Cardiac muscle cell (in vitro differentiated cells and primary cell): ENCODE measurements around the gene CLBA1. TPM values are rescaled to one million over a fixed set of nuclear protein-coding genes. Genes with fewer than 3 reads are reported as not detected.

ENCODE experiments used
- DNase-seq, 2 donors: peaks; one replicate each; pipeline versions ENCODE4 v3.0.0 to v3.0.0-alpha.2; 2010 to 2017; ENCODE audit warnings: low read depth in 1 of 2, low spot score in 1 of 2
- H3K27ac ChIP-seq: fragments of 200-600 bp; sonication (generic); 2 replicates; pipeline ENCODE4 v1.5.1; 2016
- H3K27me3 ChIP-seq: fragments of 200-600 bp; sonication (generic); 2 replicates; pipeline ENCODE4 v1.6.0; 2016; ENCODE audit warnings: control low read depth
- H3K36me3 ChIP-seq: fragments of 200-600 bp; sonication (generic); 2 replicates; pipeline ENCODE4 v1.5.1; 2016; ENCODE audit warnings: control low read depth
- H3K4me1 ChIP-seq: fragments of 200-600 bp; sonication (generic); 2 replicates; pipeline ENCODE4 v1.8.1; 2017; ENCODE audit warnings: low read depth, mild to moderate bottlenecking, mixed run types
- H3K4me3 ChIP-seq: fragments of 200-600 bp; sonication (generic); 2 replicates; pipeline ENCODE4 v1.5.1; 2016; ENCODE audit warnings: mild to moderate bottlenecking
- H3K9me3 ChIP-seq: fragments of 200-600 bp; sonication (generic); 2 replicates; pipeline ENCODE4 v1.5.1; 2017; ENCODE audit warnings: low read depth, mild to moderate bottlenecking, control low read depth
- polyA plus RNA-seq: library from polyadenylated mRNA; unstranded; fragments of >200 nt; fragmentation: Nextera tagmentation; extraction: Ambion mirVana; gene quantifications from 2 replicates; pipeline ENCODE4 v1.2.1, GENCODE V29; 2016
- total RNA-seq: library from RNA; depleted of rRNA; stranded (reverse); fragments of >200 nt; gene quantifications from 2 replicates; pipeline ENCODE4 v1.2.3, GENCODE V29; 2016
- TF ChIP-seq, protein P1 (sequence below): IDR thresholded peaks from 2 replicates; pipeline ENCODE4 v1.5.1; 2012; ENCODE audit warnings: low read depth, mild to moderate bottlenecking, low read length

Gene CLBA1
- total and polyA plus RNA-seq, 2 experiments from 2014 or later, result 15.5 to 20.4 TPM

DNA sequence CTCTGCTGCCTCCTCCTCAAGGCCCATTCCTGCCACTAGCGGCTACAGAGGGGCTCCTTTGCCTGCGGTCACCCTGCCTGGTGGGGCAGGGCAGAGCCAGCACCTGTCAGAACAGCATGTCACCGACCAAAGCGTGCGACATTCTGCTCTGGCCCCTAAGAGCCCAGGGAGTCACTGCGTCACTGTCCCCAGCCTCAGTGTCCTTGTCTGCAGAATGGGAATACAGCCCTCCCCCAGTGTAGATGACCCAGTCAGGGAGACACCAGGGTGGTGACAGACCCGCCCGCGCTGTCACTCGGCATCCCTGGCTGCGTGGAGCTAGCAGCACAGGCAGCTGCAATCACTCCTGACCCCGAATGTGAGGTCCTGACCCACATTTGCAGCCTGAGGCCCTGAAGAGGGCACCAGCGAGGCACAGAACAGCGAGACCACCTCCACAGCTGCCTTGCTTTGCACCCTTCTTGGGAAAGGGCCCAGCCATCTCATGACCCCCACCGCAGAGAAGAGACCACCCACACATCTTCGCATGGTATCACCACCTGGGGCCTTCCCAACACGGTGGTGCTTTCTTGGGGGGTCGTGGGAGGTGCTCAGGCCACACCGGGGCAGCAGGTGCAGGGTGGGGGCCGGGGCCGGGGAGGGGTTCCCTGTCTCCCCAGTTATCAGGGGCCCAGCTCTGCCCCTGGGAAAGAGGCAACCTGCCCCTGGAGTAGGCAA, 9.9 kb upstream of the CLBA1 start:
- peak in 1 of 2 donors; percentile 39 for DNase-seq
- peaks cover 4% of the 10 kb centered on the region for H3K4me1 ChIP-seq
- H3K36me3 ChIP-seq, result no peaks in the 10 kb centered on the region
- no peak overlapping the region for H3K4me3 ChIP-seq
- H3K9me3 ChIP-seq, result no peaks in the 10 kb centered on the region
- no peak overlapping the region for H3K27ac ChIP-seq
- H3K27me3 ChIP-seq, result peaks cover 30% of the 10 kb centered on the region
- TF ChIP-seq, protein P1, sequence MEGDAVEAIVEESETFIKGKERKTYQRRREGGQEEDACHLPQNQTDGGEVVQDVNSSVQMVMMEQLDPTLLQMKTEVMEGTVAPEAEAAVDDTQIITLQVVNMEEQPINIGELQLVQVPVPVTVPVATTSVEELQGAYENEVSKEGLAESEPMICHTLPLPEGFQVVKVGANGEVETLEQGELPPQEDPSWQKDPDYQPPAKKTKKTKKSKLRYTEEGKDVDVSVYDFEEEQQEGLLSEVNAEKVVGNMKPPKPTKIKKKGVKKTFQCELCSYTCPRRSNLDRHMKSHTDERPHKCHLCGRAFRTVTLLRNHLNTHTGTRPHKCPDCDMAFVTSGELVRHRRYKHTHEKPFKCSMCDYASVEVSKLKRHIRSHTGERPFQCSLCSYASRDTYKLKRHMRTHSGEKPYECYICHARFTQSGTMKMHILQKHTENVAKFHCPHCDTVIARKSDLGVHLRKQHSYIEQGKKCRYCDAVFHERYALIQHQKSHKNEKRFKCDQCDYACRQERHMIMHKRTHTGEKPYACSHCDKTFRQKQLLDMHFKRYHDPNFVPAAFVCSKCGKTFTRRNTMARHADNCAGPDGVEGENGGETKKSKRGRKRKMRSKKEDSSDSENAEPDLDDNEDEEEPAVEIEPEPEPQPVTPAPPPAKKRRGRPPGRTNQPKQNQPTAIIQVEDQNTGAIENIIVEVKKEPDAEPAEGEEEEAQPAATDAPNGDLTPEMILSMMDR, result no peak

DNA sequence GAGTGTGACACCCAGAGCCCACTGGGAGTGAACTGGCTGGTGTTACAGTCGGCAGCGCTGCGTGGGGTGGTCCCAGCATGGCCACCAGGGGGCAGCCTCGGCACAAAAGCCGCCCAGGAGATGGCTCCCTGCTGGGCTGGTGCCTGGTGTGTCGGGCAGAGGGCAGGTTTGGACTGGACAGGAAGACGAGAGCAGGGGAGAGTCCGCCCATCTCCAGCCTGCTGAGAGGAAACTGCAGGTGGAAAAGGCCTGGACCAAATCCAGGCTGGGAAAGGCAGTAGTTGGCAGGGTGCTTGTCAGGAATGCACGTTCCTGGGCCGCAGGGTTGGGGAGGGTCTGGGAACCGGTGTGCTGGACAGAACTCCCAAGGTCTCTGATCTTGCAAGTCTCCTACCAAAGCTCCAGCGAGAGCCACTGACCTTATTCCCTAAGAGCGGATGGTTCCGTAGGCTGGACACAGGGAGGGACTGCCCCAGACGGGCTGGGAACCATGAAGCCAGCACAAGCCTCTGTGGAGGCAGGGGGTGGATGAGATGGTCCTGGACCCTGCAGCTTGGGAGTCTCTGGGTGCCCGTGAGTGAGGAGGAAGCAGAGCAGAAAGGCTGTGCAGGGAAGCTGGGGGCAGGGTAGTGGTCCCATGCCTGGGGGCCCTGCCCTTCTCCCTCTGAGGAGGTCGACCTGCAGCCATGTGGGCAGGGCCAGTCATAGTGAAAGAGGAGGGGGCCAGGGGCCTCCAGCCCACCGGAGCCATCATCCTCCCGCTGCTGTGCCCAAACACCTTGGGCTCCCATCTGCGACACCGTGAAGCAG, 9.2 kb upstream of the CLBA1 start:
- Histone ChIP-seq H3K4me3 (no peak overlapping the region), H3K4me1 (peaks cover 4% of the 10 kb centered on the region), H3K27ac (no peak overlapping the region), H3K36me3 (no peaks in the 10 kb centered on the region), H3K9me3 (no peaks in the 10 kb centered on the region), H3K27me3 (peaks cover 34% of the 10 kb centered on the region)
- DNase-seq, result peak; percentile 87 to 89
- TF ChIP-seq, protein P1, result peak; percentile 83

DNA sequence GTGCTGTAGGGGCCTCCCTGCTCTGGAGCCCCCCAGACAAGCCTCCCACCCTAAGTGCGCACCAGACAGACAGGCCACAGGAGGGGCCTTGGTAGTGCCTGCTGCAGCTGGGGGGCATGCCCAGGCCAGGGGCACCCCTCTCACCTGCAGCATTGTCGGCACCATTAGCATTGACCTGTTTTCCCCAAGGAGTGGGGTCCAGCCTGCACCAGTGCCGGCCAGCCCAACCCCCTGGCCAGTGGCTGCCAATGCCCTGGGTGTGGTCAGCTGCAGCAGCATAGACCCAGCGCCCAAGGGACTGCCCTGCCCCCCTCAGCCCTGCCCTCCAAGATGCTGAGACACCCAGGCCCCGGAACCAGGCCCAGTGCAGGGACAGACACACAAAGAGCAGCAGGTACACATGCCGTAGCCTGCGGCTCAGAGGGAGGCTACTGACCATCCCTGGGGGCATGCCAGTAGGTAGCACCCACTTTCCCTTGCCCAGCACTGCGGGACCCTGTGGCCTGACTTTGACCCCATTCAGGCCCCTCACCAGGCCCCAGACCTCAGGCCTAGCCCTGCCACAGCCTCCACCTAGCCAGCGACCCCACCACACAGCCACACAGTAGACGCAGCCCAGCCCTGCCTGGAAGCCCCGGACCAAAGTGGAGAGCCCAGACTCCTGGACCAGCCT, 8.4 kb upstream of the CLBA1 start:
- H3K4me3 ChIP-seq, result peak overlapping the region; percentile 88
- peaks cover 38% of the 10 kb centered on the region for H3K27me3 ChIP-seq
- no peaks in the 10 kb centered on the region for H3K9me3 ChIP-seq
- peaks cover 4% of the 10 kb centered on the region for H3K4me1 ChIP-seq
- DNase-seq, result no peak
- H3K36me3 ChIP-seq, result no peaks in the 10 kb centered on the region
- TF ChIP-seq, protein P1, result no peak
- H3K27ac ChIP-seq, result no peak overlapping the region

DNA sequence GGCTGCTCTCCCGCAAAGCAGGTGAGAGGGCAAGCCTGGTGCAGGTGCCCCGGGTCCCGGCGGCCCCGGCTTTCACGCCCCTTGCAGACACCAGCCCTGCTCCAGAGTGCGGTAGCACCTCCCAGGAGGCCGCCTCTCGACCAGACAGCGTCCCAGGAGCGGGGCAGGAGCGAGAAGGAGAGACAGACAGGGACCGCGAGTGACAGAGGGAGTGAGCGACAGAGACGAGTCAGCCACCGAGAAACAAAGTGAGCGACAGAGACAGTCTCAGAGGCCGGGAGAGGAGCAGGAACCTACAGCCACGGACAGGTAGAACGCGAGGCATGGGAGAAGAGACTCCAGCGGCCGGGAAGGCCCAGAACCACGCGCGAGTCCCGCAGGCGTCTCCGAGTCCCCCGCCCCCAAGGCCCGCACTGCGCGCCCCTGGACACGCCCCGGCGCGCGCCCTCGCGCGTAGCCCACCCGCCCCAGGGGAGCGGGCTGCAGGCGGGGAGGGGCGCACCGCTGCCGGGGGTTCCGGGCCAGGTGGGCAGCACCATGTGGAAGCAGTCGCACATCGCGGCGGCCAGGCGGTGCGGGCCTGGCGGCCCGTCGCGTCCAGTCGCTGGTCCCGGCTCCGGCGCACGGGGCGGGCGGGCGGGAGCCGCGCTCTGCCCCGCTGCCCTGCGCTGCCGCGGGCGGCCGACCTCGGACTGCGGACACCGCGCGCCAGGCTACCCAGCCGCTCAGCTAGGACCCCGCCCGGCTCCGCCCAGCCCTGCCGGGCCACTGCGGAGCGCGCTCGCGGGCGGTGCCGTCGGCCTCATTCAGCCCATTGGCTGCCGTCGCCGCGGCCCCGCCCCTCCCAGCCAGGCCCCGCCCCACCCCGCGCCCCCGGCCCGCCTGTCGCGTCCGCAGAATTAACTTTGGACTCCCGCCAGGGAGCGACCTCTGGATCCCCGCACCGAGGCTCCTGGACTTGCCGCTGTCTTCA, 7.6 kb upstream of the CLBA1 start, which contains the start of gene AHNAK2:
AHNAK2 (minus strand) TSS at position 694 of the 973 bp plus-strand sequence; CDS start at position 557, 137 bp downstream.
- Histone ChIP-seq H3K4me3 (peak within 1 kb of the TSS; percentile 88), H3K27ac (no peak within 1 kb of the TSS), H3K4me1 (peaks cover 4% of the 10 kb centered on the region), H3K36me3 (no peaks in the 10 kb centered on the region), H3K27me3 (peaks cover 38% of the 10 kb centered on the region), H3K9me3 (no peaks in the 10 kb centered on the region)
- TF ChIP-seq, protein P1, result no peak
- peak; percentile 79 to 95 for DNase-seq
